ENCODE results near the gene TLE2.

The TLE2 gene

DNA sequence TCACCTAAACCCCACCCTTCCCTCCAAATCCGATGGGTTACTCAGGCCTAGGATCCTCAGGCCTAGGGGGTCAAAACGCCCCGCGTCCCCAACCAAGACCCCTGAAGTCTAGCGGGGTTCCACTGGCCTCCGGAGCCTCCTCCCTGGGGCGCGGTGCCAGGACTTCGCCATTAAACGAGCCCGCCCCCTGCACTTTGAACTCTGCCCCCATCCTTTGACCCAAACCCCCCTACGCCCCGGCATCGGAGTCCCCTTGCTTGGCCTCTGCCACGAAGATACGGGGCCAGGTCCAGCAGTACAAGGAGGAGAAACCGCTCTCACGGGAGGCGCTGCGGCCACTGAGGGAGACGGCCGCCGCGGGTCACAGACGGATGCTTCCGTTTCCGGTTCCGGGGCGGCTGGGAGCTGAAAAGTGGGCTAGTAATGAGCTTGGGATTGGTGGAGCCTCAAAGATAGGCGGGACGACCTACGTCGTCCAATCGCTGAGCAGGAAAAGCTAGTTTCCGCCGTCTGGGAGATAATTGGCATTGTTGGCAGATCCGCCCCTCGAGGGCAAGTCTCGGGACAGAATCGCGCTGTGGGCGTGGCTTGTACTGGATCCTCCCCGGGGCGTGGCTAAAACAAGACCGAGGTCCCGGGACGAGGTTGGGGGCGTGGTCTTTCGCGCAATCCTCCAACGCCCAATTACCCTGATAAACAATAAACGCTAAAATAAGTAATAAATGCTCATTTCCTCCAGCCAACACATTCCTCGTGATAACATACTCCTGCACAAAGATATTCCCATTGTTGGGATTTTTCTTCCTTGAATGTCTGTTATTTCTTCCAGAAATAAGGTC lies 78.6 kb downstream of the TLE2 start:
- DNase-seq: peak; percentile 95

DNA sequence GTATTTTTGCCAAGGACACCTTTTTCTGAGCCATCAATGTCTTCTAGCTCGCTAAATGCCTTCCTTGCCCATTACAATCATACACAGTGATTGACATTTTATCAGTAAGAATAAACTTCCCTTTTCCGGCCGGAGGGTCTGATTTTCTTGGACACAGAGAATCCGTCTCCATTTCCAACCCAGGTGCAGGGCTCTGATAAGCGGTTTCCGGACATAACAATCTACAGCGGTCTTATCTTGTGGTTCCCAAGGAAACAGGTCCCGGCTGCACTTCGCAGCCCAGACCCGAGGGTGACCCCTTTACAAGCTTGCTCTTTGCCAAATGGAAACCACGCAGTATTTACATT lies 79.2 kb downstream of the TLE2 start:
- DNase-seq: no peak
